Measurements from ENCODE around the gene TMEM209.

DNA sequence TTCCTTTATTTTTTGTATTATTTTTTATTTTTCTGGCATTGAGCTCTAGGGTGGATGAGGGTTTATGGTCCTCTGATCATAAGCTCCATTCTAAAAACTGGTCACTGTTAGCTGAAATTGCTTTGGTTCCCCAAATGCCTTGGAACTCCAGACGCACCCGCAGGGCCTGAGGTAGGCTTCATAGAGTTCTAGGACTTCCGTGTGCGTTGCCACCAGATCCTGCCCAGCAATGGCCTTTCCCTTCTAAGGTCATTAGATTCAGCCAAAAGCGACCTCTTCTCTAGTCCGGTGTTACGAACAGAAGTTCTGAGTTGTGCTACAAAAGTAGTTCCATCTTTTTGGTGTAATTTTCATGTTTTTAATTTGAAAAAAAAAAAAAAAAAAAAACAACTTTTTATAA is 70.5 kb downstream of the TMEM209 start:
- TF ChIP-seq CTCF (IDR thresholded peaks at IDR 0.05; ENCODE audit: insufficient read depth, low read depth, low read length) (no peak), EZH2 (IDR thresholded peaks at IDR 0.05; ENCODE audit: insufficient read depth, low read length) (no peak)

Data from astrocyte (in vitro differentiated cells and primary cell).